NCI-H146 treated with DMSO at 0.1 percent for 48 hours (cell line): Measurements from ENCODE around the gene CDH19.

Experiments
- DNase-seq: peaks from one replicate; lab custom pipeline; 2025; ENCODE audit not compliant: unreplicated experiment; lab: John Stamatoyannopoulos, UW

Gene CDH19

GRCh38 chr18:66571845-66572244 lies 32.0 kb downstream of the CDH19 start:
- no peak for DNase-seq

GRCh38 chr18:66566616-66567015 lies 37.3 kb downstream of the CDH19 start:
- no peak for DNase-seq

GRCh38 chr18:66564236-66564635 lies 39.7 kb downstream of the CDH19 start:
- DNase-seq, result no peak

GRCh38 chr18:66562279-66562678 lies 41.6 kb downstream of the CDH19 start:
- no peak for DNase-seq

DNA sequence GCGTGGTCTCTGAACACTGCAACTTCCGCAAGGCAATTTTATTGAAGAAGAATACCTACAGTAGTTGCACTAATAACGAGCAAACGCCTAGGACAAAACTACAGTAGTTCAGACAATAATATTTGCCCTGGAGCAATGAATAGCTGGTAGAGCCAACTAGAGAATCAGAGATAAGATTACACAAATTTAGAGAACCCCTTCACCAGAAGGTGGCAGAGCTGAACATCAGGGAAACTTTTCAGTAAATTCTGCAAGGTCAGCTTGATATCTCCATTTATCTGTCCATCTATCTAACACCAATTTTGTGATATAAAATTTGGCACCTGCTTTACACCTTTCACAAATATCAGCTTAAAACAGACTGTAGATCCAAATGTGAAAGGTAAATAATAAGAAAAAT lies 43.8 kb downstream of the CDH19 start:
- peak; percentile 56 for DNase-seq

- DNase-seq, result no peak
These were observed 45.1 kb downstream of the CDH19 start for GRCh38 chr18:66558773-66559172.

GRCh38 chr18:66557091-66557490 lies 46.8 kb downstream of the CDH19 start:
- DNase-seq, result no peak

GRCh38 chr18:66555585-66555984 lies 48.3 kb downstream of the CDH19 start:
- no peak for DNase-seq

GRCh38 chr18:66553824-66554223 lies 50.1 kb downstream of the CDH19 start:
- DNase-seq, result no peak

- DNase-seq, result no peak
These were observed 53.5 kb downstream of the CDH19 start for GRCh38 chr18:66550366-66550765.

DNA sequence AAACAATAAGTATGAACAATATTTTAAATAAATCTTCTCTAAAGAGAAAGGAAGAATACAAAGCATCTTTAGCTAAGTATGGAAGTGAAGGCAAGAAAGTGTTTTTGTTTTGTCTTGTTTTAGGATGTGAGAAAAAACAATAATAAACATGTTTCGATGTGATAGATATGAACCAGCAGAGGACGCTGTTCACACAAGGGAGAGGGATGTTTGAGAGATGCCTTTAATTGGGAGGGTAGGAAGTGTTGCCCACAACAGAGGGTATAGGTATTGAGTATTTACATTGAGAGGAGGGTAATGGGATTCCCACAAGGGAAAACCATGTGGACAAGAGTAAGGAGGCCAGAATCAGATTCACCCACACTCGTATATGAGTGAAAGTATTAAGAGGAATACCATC lies 55.1 kb downstream of the CDH19 start:
- no peak for DNase-seq

- peak; percentile 100 for DNase-seq
These were observed 69.8 kb downstream of the CDH19 start for GRCh38 chr18:66534110-66534509.

- peak; percentile 100 for DNase-seq
These were observed 70.2 kb downstream of the CDH19 start for GRCh38 chr18:66533693-66534092.

DNA sequence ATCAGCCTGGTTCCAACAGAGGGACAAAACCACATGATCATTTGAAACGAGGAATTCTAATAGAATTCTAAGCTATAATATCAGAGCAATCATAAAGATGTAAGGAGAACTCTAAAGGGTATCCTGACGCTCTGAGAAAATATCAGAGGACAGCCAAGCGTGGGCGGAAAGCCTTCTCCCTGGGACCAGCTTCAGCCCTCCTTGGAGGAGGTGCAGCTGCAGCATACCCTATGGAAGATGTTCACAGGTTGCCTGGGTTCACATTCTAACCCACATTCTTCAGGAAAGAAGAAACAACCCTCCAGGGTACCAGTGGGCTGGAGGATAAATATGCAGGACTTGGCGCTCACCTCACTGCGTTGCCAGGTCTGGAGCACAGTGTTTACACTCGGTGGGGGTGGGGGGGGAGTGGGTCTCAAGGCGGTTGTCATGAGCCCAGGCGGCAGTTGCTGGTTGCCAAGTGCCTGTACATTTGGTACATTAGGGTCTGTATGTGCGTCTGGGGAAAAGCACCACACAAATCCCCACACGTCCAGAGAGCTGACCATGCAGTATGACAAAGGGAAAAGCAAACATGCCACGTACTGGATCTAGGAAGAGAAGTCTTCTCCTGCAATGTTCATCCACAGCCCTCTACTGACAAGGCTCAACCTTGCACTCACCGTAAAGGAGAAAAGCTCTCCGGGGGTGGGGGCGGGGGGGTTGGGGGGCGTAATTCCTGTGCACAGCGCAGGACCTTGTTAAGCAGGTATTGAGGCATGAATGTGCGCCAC lies 80.5 kb downstream of the CDH19 start:
- DNase-seq, result peak; percentile 99

DNA sequence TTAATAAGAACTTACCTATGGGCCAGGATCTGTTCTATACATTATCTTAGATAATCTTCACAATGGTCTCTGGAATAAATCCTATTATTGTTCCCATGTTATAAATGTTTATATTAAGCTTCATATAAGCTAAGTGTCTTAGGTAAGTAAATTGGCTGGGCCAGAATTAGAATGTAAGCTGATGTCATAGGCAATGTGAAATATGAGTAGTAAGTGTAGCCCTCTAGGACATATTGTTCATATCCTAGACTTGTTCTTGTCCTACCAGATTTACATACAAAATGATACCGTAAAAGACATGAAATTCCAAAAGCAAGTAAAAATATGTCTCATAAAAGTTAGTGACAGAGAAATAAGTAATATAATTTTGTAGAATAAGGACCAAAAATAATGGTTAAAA lies 89.9 kb downstream of the CDH19 start:
- no peak for DNase-seq

- DNase-seq, result no peak
These were observed 92.1 kb downstream of the CDH19 start for GRCh38 chr18:66511792-66512191.

DNA sequence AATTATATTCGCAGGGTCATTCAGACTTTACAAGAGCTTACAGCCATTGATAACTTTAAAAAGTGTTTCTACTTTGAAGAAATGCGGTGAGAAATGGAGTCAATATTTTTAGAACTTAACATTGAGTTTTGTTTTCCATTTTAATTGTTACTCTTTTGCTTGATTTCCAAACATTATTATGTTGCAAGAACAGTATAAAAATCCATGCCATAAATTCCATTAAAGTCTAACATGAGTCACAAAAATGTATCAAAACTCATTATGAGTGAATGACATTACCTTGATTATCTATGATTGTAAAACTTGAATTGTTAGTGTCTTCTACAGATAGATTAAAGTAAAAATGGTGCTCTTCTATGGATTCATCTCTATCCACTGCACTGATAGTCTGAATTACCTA lies 92.6 kb downstream of the CDH19 start:
- DNase-seq, result no peak

GRCh38 chr18:66510357-66511045 lies 93.4 kb downstream of the CDH19 start:
- no peak for DNase-seq

GRCh38 chr18:66508937-66509336 lies 95.0 kb downstream of the CDH19 start:
- DNase-seq, result no peak

DNA sequence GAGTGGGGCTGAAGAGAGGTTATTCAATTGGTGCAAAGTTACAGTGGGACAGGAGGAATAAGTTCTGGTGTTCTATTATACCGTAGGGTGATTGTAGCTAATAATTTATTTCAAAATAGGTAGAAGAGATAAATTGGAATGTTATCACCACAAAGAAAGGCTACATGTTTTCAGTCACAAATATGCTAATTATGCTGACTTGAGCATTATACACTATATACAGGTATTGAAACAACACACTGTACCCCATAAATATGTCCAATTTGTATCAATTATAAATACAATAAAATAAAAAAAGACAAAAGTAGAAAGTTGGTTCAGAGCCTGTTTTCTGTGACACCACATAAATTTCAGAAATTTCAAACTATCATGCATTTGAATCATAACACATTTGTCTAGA lies 97.7 kb downstream of the CDH19 start:
- DNase-seq, result no peak

- no peak for DNase-seq
These were observed 106.5 kb downstream of the CDH19 start for GRCh38 chr18:66497351-66497750.

DNA sequence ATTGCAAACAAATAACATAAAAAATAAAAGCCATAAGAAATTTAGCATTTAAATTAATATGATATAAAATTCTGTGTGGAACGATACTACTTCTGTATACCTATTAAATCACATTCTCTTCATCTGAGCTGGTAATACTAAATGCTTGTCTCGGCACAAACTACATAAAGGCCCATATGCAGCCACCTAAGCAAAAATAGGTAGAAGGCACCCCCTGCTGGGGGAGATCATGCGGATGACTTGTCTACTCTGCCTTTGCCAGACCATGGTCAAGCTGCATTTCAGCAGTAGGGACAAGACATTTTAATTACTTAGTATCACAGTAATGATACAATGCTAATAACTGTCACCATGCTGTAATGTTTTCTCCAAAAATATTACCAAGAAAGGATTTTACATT lies 108.0 kb downstream of the CDH19 start:
- DNase-seq, result peak; percentile 92

GRCh38 chr18:66473882-66474281 lies 130.0 kb downstream of the CDH19 start:
- DNase-seq, result no peak
